Measurements from ENCODE around the gene MED12L.

DNA sequence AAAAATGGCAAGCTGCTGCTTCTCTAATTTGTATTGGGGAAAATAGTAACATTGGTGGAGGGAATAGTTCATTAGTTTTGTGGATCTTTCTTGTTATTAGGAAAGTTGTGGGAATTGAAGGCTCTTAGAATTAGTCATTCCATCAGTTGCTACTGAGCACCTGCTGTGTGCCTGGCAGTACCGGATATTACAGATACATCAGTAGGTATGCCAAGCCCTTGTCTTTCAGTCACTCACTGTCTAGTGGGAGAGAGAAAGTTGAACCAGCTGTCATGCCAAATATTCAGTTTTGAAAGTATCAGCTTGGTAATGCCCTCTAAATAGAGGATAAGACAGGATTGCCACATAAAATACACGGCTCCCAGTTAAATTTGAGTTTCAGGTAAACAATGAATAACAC is 342.9 kb downstream of the MED12L start:
- TF ChIP-seq, protein P1, sequence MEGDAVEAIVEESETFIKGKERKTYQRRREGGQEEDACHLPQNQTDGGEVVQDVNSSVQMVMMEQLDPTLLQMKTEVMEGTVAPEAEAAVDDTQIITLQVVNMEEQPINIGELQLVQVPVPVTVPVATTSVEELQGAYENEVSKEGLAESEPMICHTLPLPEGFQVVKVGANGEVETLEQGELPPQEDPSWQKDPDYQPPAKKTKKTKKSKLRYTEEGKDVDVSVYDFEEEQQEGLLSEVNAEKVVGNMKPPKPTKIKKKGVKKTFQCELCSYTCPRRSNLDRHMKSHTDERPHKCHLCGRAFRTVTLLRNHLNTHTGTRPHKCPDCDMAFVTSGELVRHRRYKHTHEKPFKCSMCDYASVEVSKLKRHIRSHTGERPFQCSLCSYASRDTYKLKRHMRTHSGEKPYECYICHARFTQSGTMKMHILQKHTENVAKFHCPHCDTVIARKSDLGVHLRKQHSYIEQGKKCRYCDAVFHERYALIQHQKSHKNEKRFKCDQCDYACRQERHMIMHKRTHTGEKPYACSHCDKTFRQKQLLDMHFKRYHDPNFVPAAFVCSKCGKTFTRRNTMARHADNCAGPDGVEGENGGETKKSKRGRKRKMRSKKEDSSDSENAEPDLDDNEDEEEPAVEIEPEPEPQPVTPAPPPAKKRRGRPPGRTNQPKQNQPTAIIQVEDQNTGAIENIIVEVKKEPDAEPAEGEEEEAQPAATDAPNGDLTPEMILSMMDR (conservative IDR thresholded peaks at IDR 0.05 in 1 of 2, IDR thresholded peaks at IDR 0.05 in 1 of 2; ENCODE audit: low read depth in 1 of 2, low read length in 2 of 2), result no peak
- no peak for TF ChIP-seq EZH2 (IDR thresholded peaks at IDR 0.05; ENCODE audit: low read length, missing control alignments)

Data from fibroblast of lung (primary cell).